Stimulated activated CD4-positive, alpha-beta T cell treated with anti-CD3 and anti-CD28 coated beads, Interleukin-12 subunit alpha, Interleukin-12 subunit beta, amount 100 ng/mL, for 24 hours (primary cell): Measurements from ENCODE around the gene MLX.
"Not testable (repeated sequence)": the region's sequence is repeated elsewhere in the genome, so short reads cannot be mapped to it uniquely, and the experiment has no call there.

Source experiments
- DNase-seq, 2 experiments: peaks; one replicate each; pipeline ENCODE4 v3.0.0-alpha.2; 2020; ENCODE audit warnings: low read depth in 2 of 2

The MLX gene

GRCh38 chr17:42555122-42555622, 11.7 kb upstream of the MLX start:
- DNase-seq = no peak

GRCh38 chr17:42555961-42556617, 10.8 kb upstream of the MLX start:
- not testable (repeated sequence) for DNase-seq

- DNase-seq = no peak
These were observed 7.8 kb upstream of the MLX start for GRCh38 chr17:42559075-42559474.

GRCh38 chr17:42560246-42560645, 6.7 kb upstream of the MLX start:
- no peak for DNase-seq

- DNase-seq = peak; percentile 87 to 94
These were observed 5.0 kb upstream of the MLX start, which contains the start of gene COASY for GRCh38 chr17:42561897-42562387. Gene COASY, plus strand, starts transcription at chr17:42562148. Its CDS starts 475 bp downstream, at chr17:42562623.

- no peak for DNase-seq
These were observed 4.3 kb upstream of the MLX start for GRCh38 chr17:42562388-42563142.

GRCh38 chr17:42563143-42563509, 3.8 kb upstream of the MLX start:
- DNase-seq = no peak

- DNase-seq = no peak
These were observed 3.4 kb upstream of the MLX start for GRCh38 chr17:42563543-42563942.

GRCh38 chr17:42563950-42564349, 3.0 kb upstream of the MLX start:
- no peak for DNase-seq

GRCh38 chr17:42564815-42565522, 1.9 kb upstream of the MLX start:
- no peak for DNase-seq

- no peak for DNase-seq
These were observed 1.2 kb upstream of the MLX start for GRCh38 chr17:42565523-42566214.

GRCh38 chr17:42566215-42566882, 551 bp upstream of the MLX start:
- DNase-seq = peak in 1 of 2 experiments; percentile 5

- no peak for DNase-seq
These were observed 1.6 kb downstream of the MLX start for GRCh38 chr17:42568341-42569111.

- no peak for DNase-seq
These were observed 4.7 kb downstream of the MLX start for GRCh38 chr17:42571435-42572225.

- DNase-seq = no peak
These were observed 6.2 kb downstream of the MLX start for GRCh38 chr17:42573095-42573494.

- no peak for DNase-seq
These were observed 7.6 kb downstream of the MLX start for GRCh38 chr17:42574463-42574862.

GRCh38 chr17:42577140-42577531, 10.2 kb downstream of the MLX start:
- DNase-seq = peak in 1 of 2 experiments; percentile 15

GRCh38 chr17:42577532-42578281, 10.8 kb downstream of the MLX start, which contains the start of gene PSMC3IP:
Gene PSMC3IP, minus strand, starts transcription at chr17:42577729. Its CDS starts 43 bp downstream, at chr17:42577686.
- peak; percentile 89 to 96 for DNase-seq
